A549 (cell line): ENCODE data around the gene KCNN2. TPM values are rescaled to one million over a fixed set of nuclear protein-coding genes. Genes with fewer than 3 reads are reported as not detected.

Experiments used
- ATAC-seq, 2 experiments: fragments of 200-7000 bp in 1 of 2; fragments of >200 bp in 1 of 2; cut with Nextera tagmentation in 1 of 2; cut with Tn5 transposase in 1 of 2; 3 replicates each; pipeline versions ENCODE4 v1.8.0 to v1.9.1; 2018 to 2020; ENCODE audit warnings: mild to moderate bottlenecking in 1 of 2, moderate library complexity in 1 of 2
- CTCF ChIA-PET: fragments of 300-600 bp; sonication (Branson Sonifier 250); formaldehyde crosslinking; extraction: SDS; loops from one replicate; lab custom pipeline; 2021; ENCODE audit warnings: antibody characterized with exemption, inconsistent platforms; lab: Yijun Ruan, JAX
- POLR2A ChIA-PET: fragments of 350-600 bp; formaldehyde crosslinking; extraction: SDS; loops from one replicate; lab custom pipeline; 2021; ENCODE audit warnings: antibody characterized with exemption, inconsistent platforms; lab: Yijun Ruan, JAX
- DNase-seq, 2 experiments: peaks; one replicate each; pipeline versions ENCODE4 v3.0.0 to v3.0.0-alpha.2; 2011 to 2016; ENCODE audit warnings: low read depth in 1 of 2, low spot score in 1 of 2
- FAIRE-seq: peaks from 2 replicates; lab custom pipeline; 2011; peaks lifted over from hg19 to GRCh38; lab: Jason Lieb, UNC
- H3K27ac ChIP-seq, 2 experiments: fragments of >200 bp; sonication (Bioruptor Twin); formaldehyde crosslinking; 3 replicates each; pipeline ENCODE4 v1.5.1; 2016 to 2017
- H3K4me1 ChIP-seq: fragments of >200 bp; sonication (Bioruptor Twin); formaldehyde crosslinking; 3 replicates; pipeline ENCODE4 v1.6.1; 2016
- H3K4me2 ChIP-seq: fragments of >200 bp; sonication (Bioruptor Twin); formaldehyde crosslinking; 3 replicates; pipeline ENCODE4 v1.6.1; 2016
- H3K4me3 ChIP-seq: fragments of >200 bp; sonication (Bioruptor Twin); formaldehyde crosslinking; 3 replicates; pipeline ENCODE4 v1.5.1; 2016
- H3K9me3 ChIP-seq: fragments of >200 bp; sonication (Bioruptor Twin); formaldehyde crosslinking; 3 replicates; pipeline ENCODE4 v1.6.1; 2016
- ATOH8 ChIP-seq: fragments of 250-450 bp; sonication (Bioruptor Pico); IDR thresholded peaks from 2 replicates; pipeline ENCODE4 v1.5.0; 2020; ENCODE audit warnings: low read depth, mild to moderate bottlenecking, moderate library complexity
- BHLHE40 ChIP-seq: IDR thresholded peaks from 2 replicates; pipeline ENCODE4 v1.6.1; 2012; ENCODE audit warnings: low read depth, low read length, inconsistent platforms
- CBX8 ChIP-seq: fragments of 200-600 bp; sonication (generic); IDR thresholded peaks from 2 replicates; pipeline ENCODE4 v1.6.1; 2016
- CHD4 ChIP-seq: fragments of 200-600 bp; sonication (generic); IDR thresholded peaks from 2 replicates; pipeline ENCODE4 v1.6.1; 2016; ENCODE audit warnings: antibody characterized with exemption, mild to moderate bottlenecking, borderline replicate concordance
- E2F6 ChIP-seq: IDR thresholded peaks from 2 replicates; pipeline ENCODE4 v1.6.1; 2012; ENCODE audit warnings: low read depth, borderline replicate concordance
- EHMT2 ChIP-seq: fragments of 200-600 bp; sonication (generic); IDR thresholded peaks from 2 replicates; pipeline ENCODE4 v1.6.1; 2016; ENCODE audit warnings: antibody characterized with exemption, low read depth, mild to moderate bottlenecking, moderate library complexity
- EP300 ChIP-seq, 2 experiments: fragments of >200 bp; sonication (Bioruptor Twin); formaldehyde crosslinking; IDR thresholded peaks; 2 replicates in 1 of 2; 3 replicates in 1 of 2; pipeline ENCODE4 v1.6.1; 2016 to 2017
- FOSL2 ChIP-seq, 2 experiments: fragments of 450-650 bp in 1 of 2; fragments of >200 bp in 1 of 2; sonication (Bioruptor Twin) in 1 of 2; formaldehyde crosslinking; IDR thresholded peaks; 2 replicates each; pipeline versions ENCODE4 v1.5.0 to v1.6.1; 2016 to 2020; ENCODE audit warnings: mild to moderate bottlenecking in 1 of 2, moderate library complexity in 1 of 2
- HDAC2 ChIP-seq: fragments of 200-600 bp; sonication (generic); IDR thresholded peaks from 2 replicates; pipeline ENCODE4 v1.6.1; 2016
- HES2 ChIP-seq: fragments of >200 bp; sonication (Bioruptor Twin); formaldehyde crosslinking; IDR thresholded peaks from 2 replicates; pipeline ENCODE4 v1.6.1; 2016
- HOXA7 ChIP-seq: fragments of 250-450 bp; sonication (Bioruptor Pico); IDR thresholded peaks from 2 replicates; pipeline ENCODE4 v1.5.0; 2020; ENCODE audit warnings: mild to moderate bottlenecking, moderate library complexity
- KDM1A ChIP-seq: fragments of 200-600 bp; sonication (generic); IDR thresholded peaks from 2 replicates; pipeline ENCODE4 v1.6.1; 2016; ENCODE audit warnings: low read depth, mild to moderate bottlenecking
- KDM5A ChIP-seq: fragments of 200-600 bp; sonication (generic); IDR thresholded peaks from 2 replicates; pipeline ENCODE4 v1.6.1; 2016; ENCODE audit warnings: antibody characterized with exemption, mild to moderate bottlenecking
- MYC ChIP-seq: IDR thresholded peaks from 2 replicates; pipeline ENCODE4 v1.6.1; 2012; ENCODE audit warnings: mild to moderate bottlenecking, inconsistent platforms, low read length, improper control_type of control experiment, borderline replicate concordance
- NFE2L2 ChIP-seq: fragments of 150-350 bp; conservative IDR thresholded peaks from 2 replicates; pipeline ENCODE4 v1.6.1; 2014; ENCODE audit warnings: low read length
- NPAS2 ChIP-seq: fragments of 250-450 bp; sonication (Bioruptor Pico); IDR thresholded peaks from 2 replicates; pipeline ENCODE4 v1.8.0; 2022; ENCODE audit warnings: mild to moderate bottlenecking, moderate library complexity, borderline replicate concordance
- NR3C1 ChIP-seq: fragments of >200 bp; sonication (Bioruptor Twin); formaldehyde crosslinking; IDR thresholded peaks from 3 replicates; pipeline ENCODE4 v1.6.1; 2017
- POLR2A ChIP-seq: IDR thresholded peaks from 2 replicates; pipeline ENCODE4 v1.6.1; 2012; ENCODE audit warnings: mild to moderate bottlenecking, low read length
- RAD21 ChIP-seq, 2 experiments: fragments of >200 bp in 1 of 2; sonication (Bioruptor Twin) in 1 of 2; formaldehyde crosslinking in 1 of 2; IDR thresholded peaks in 1 of 2; conservative IDR thresholded peaks in 1 of 2; 2 replicates in 1 of 2; 3 replicates in 1 of 2; pipeline ENCODE4 v1.6.1; 2012 to 2018; ENCODE audit warnings: inconsistent platforms in 1 of 2
- RARB ChIP-seq: fragments of 250-450 bp; sonication (Bioruptor Pico); IDR thresholded peaks from 2 replicates; pipeline ENCODE4 v1.8.0; 2021; ENCODE audit warnings: mild to moderate bottlenecking, moderate library complexity
- RNF2 ChIP-seq: fragments of 200-600 bp; sonication (generic); IDR thresholded peaks from 2 replicates; pipeline ENCODE4 v1.6.1; 2016; ENCODE audit warnings: low read depth, mild to moderate bottlenecking, antibody characterized with exemption, moderate library complexity, borderline replicate concordance
- TP53 ChIP-seq: fragments of 250-450 bp; sonication (Bioruptor Pico); IDR thresholded peaks from 2 replicates; pipeline ENCODE4 v1.5.0; 2021; ENCODE audit warnings: mild to moderate bottlenecking, moderate library complexity
- USF2 ChIP-seq: fragments of 450-650 bp; IDR thresholded peaks from 2 replicates; pipeline ENCODE4 v1.6.1; 2014; ENCODE audit warnings: antibody characterized with exemption
- ZC3H11A ChIP-seq: fragments of 450-650 bp; IDR thresholded peaks from 2 replicates; pipeline ENCODE4 v1.6.1; 2014; ENCODE audit warnings: antibody characterized with exemption, mild to moderate bottlenecking
- ZFP36 ChIP-seq: fragments of 450-650 bp; IDR thresholded peaks from 2 replicates; pipeline ENCODE4 v1.6.1; 2014; ENCODE audit warnings: borderline replicate concordance; ENCODE audit not compliant: partially characterized antibody
- ZNF302 ChIP-seq: fragments of 250-450 bp; sonication (Bioruptor Pico); IDR thresholded peaks from 2 replicates; pipeline ENCODE4 v1.9.0; 2021; ENCODE audit warnings: inconsistent platforms, mild to moderate bottlenecking, moderate library complexity
- WGBS: methylation state at CpG from one replicate; pipeline ENCODE4 v1.1.6; 2017; ENCODE audit errors: missing lambda C conversion rate; 5-methylcytosine and 5-hydroxymethylcytosine counted together
- polyA plus RNA-seq, 4 experiments: library from polyadenylated mRNA; depleted of rRNA in 3 of 4; stranded (reverse); fragments of >200 nt; fragmentation: RNase III in 1 of 4; extraction: RNeasy Plus Mini Kit Qiagen cat#74134 plus additional on column Dnase treatment in 1 of 4; gene quantifications; 2 replicates in 3 of 4; 3 replicates in 1 of 4; pipeline ENCODE4 v1.2.3, GENCODE V29; 2011 to 2017

KCNN2 gene
- polyA plus RNA-seq, 2 of the 4 experiments (the other 2 are of a cell fraction), result 0.04 to 0.06 TPM

GRCh38 chr5:114434396-114435219 lies 72.7 kb downstream of the KCNN2 start:
- no peak overlapping the region for H3K4me3 ChIP-seq
- no peaks in the 10 kb centered on the region for H3K9me3 ChIP-seq
- FAIRE-seq (no peak), DNase-seq (no peak), ATAC-seq (no peak)
- H3K4me2 ChIP-seq, result no peak overlapping the region
- ChIA-PET POLR2A (no interaction called here), CTCF (interaction anchor here (0.9 to 1.8 kb wide), 2 partner anchors 15 to 822 kb away, joined by 3 to 8 read pairs; no protein-coding TSS in a partner anchor)
- WGBS, result 4% methylated on average over 5 of the region's 5 CpGs
- TF ChIP-seq TP53 (CRISPR knock-in tag) (no peak), ZC3H11A (no peak), RNF2 (no peak), NFE2L2 (no peak)
- H3K27ac ChIP-seq, result no peak overlapping the region
- H3K4me1 ChIP-seq, result no peaks in the 10 kb centered on the region

- H3K4me3 ChIP-seq, result no peak overlapping the region
- FAIRE-seq, result no peak
- ChIA-PET CTCF (interaction anchor here (0.9 to 1.8 kb wide), 2 partner anchors 15 to 823 kb away, joined by 3 to 8 read pairs; no protein-coding TSS in a partner anchor), POLR2A (no interaction called here)
- H3K27ac ChIP-seq, result no peak overlapping the region
- no peak for DNase-seq
- WGBS, result 3% methylated on average over 1 of the region's 1 CpG
- H3K4me1 ChIP-seq, result no peaks in the 10 kb centered on the region
- no peaks in the 10 kb centered on the region for H3K9me3 ChIP-seq
- no peak for ATAC-seq
- TF ChIP-seq KDM5A (no peak), HOXA7 (CRISPR knock-in tag) (no peak), BHLHE40 (no peak), EHMT2 (no peak), KDM1A (no peak), CBX8 (no peak), NPAS2 (no peak), RAD21 (conservative IDR thresholded peaks at IDR 0.05 in 1 of 2, IDR thresholded peaks at IDR 0.05 in 1 of 2) (no peak), ATOH8 (no peak), NR3C1 (no peak)
- no peak overlapping the region for H3K4me2 ChIP-seq
Measured at GRCh38 chr5:114435220-114435481, 73.3 kb downstream of the KCNN2 start.

GRCh38 chr5:114435885-114436299 lies 74.0 kb downstream of the KCNN2 start:
- no peak overlapping the region for H3K27ac ChIP-seq
- CTCF ChIA-PET, result interaction anchor here (1.8 to 4.5 kb wide), 2 partner anchors 13 to 14 kb away, joined by 8 to 21 read pairs; no protein-coding TSS in a partner anchor
- FAIRE-seq (no peak), DNase-seq (no peak), ATAC-seq (no peak)
- no peak overlapping the region for H3K4me3 ChIP-seq
- 5% methylated on average over 1 of the region's 1 CpG for WGBS
- H3K4me2 ChIP-seq, result no peak overlapping the region
- H3K9me3 ChIP-seq, result no peaks in the 10 kb centered on the region
- TF ChIP-seq HES2 (no peak), EHMT2 (no peak), FOSL2 (IDR thresholded peaks at IDR 0.05) (no peak), FOSL2 (CRISPR knock-in tag; IDR thresholded peaks at IDR 0.05) (no peak), ZNF302 (CRISPR knock-in tag) (no peak), USF2 (no peak), CHD4 (no peak), RARB (CRISPR knock-in tag) (no peak), POLR2A (no peak), E2F6 (no peak), KDM5A (no peak), HDAC2 (no peak), MYC (no peak), ZFP36 (no peak), EP300 (IDR thresholded peaks at IDR 0.05) (no peak)
- POLR2A ChIA-PET, result no interaction called here
- H3K4me1 ChIP-seq, result no peaks in the 10 kb centered on the region
